Measurements from ENCODE around the gene USP46. TPM values are rescaled to one million over a fixed set of nuclear protein-coding genes. Genes with fewer than 3 reads are reported as not detected.

USP46 gene
- polyA plus RNA-seq, 1 experiment = 12.5 TPM

GRCh38 chr4:52592287-52592686 lies 66.8 kb downstream of the USP46 start:
- TF ChIP-seq CTCF (IDR thresholded peaks at IDR 0.05; ENCODE audit: insufficient read depth, low read depth, low read length) = no peak
- CTCF ChIA-PET = interaction anchor here (1.3 kb wide), 1 partner anchor 47 kb away, joined by 4 read pairs; no protein-coding TSS in a partner anchor
- Histone ChIP-seq H3K4me3 (ENCODE audit: low read depth, low read length) (no peak overlapping the region), H3K27me3 (ENCODE audit: control insufficient read depth, insufficient read depth, low read length) (no peaks in the 10 kb centered on the region), H3K36me3 (ENCODE audit: control insufficient read depth, insufficient read depth, low read length) (no peaks in the 10 kb centered on the region)
- POLR2A ChIA-PET = no interaction called here
- no peak for DNase-seq (ENCODE audit: low read depth)

- TF ChIP-seq CTCF (IDR thresholded peaks at IDR 0.05; ENCODE audit: insufficient read depth, low read depth, low read length) = no peak
- no peaks in the 10 kb centered on the region for H3K27me3 ChIP-seq (ENCODE audit: control insufficient read depth, insufficient read depth, low read length)
- H3K4me3 ChIP-seq (ENCODE audit: low read depth, low read length) = no peak overlapping the region
- DNase-seq (ENCODE audit: low read depth) = no peak
- ChIA-PET CTCF (interaction anchor here (0.7 to 2.3 kb wide), 9 partner anchors 8 to 407 kb away, joined by 3 to 10 read pairs (median 4); no protein-coding TSS in a partner anchor), POLR2A (interaction anchor here (0.6 kb wide), 1 partner anchor 256 kb away, joined by 4 read pairs; no protein-coding TSS in a partner anchor)
- H3K36me3 ChIP-seq (ENCODE audit: control insufficient read depth, insufficient read depth, low read length) = no peaks in the 10 kb centered on the region
Measured at GRCh38 chr4:52588771-52589591, 70.1 kb downstream of the USP46 start.

DNA sequence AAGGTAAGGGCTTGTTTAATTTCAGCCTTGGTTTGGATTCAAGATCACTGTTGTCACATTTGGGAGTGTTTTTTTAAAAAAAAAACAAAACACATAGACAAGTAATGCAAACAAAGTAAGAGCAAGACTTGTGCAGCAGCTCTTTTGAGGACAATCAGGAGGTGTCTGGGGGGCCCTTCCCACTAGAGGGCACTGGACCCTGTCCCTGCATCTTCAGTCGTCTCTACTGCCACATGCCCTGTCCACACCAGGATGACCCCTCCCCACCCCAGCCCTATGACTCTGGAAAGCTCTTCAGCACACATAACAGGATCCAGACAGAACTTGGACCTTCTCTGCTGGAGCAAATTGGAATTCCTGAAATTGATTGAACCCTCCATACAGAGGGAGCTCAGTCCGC lies 71.0 kb downstream of the USP46 start:
- no peak overlapping the region for H3K4me3 ChIP-seq (ENCODE audit: low read depth, low read length)
- H3K36me3 ChIP-seq (ENCODE audit: control insufficient read depth, insufficient read depth, low read length) = no peaks in the 10 kb centered on the region
- TF ChIP-seq CTCF (IDR thresholded peaks at IDR 0.05; ENCODE audit: insufficient read depth, low read depth, low read length) = peak; percentile 54
- no peak for DNase-seq (ENCODE audit: low read depth)
- ChIA-PET CTCF (interaction anchor here (0.7 to 2.3 kb wide), 11 partner anchors 9 to 408 kb away, joined by 3 to 10 read pairs (median 3); no protein-coding TSS in a partner anchor), POLR2A (no interaction called here)
- H3K27me3 ChIP-seq (ENCODE audit: control insufficient read depth, insufficient read depth, low read length) = no peaks in the 10 kb centered on the region

DNA sequence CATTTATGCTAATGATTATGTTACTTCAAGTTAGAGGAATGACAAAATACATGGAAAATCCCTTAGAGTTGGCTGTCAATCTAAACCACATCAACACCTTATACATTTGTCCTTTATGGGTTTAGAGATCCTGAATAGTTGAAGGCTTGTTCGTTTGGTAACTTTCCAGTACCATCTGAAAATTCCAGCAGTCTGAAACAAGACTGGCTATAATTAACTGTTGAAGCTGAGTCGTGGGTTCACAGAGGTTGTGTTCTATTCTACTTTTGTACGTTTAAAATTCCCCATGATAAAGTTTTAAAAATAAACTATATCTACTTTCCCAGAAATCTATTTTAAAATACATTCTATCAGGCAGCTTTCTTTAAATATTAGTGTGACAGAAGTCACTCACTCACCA lies 73.0 kb downstream of the USP46 start:
- ChIA-PET CTCF (no interaction called here), POLR2A (no interaction called here)
- no peak for TF ChIP-seq CTCF (IDR thresholded peaks at IDR 0.05; ENCODE audit: insufficient read depth, low read depth, low read length)
- no peaks in the 10 kb centered on the region for H3K36me3 ChIP-seq (ENCODE audit: control insufficient read depth, insufficient read depth, low read length)
- no peak for DNase-seq (ENCODE audit: low read depth)
- H3K4me3 ChIP-seq (ENCODE audit: low read depth, low read length) = no peak overlapping the region
- H3K27me3 ChIP-seq (ENCODE audit: control insufficient read depth, insufficient read depth, low read length) = peaks cover 2% of the 10 kb centered on the region; the same call in 1 of the 2 replicates

DNA sequence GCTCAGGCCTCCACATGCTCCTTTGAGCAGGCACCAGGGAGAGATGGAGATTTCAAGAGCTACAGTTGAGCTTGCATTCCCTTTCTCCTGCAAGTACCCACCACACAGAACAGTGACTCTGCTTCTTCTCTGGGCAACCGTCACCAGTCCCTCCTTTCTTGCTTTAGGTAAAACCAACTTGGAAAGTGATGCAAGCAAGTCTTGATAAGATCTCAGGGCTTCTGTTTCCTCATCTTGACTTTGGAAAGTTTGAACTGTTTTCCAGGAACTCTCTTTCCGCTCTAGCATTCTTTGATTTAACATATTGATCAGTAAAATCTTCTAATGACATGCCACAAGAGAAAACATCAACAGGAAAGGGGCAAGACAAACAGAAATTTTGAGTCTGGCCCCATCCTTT lies 73.7 kb downstream of the USP46 start:
- ChIA-PET CTCF (no interaction called here), POLR2A (no interaction called here)
- Histone ChIP-seq H3K36me3 (ENCODE audit: control insufficient read depth, insufficient read depth, low read length) (no peaks in the 10 kb centered on the region), H3K4me3 (ENCODE audit: low read depth, low read length) (no peak overlapping the region), H3K27me3 (ENCODE audit: control insufficient read depth, insufficient read depth, low read length) (peaks cover 2% of the 10 kb centered on the region; the same call in 1 of the 2 replicates)
- TF ChIP-seq CTCF (IDR thresholded peaks at IDR 0.05; ENCODE audit: insufficient read depth, low read depth, low read length) = no peak
- no peak for DNase-seq (ENCODE audit: low read depth)

Data from BJ (cell line).